Effector memory CD8-positive, alpha-beta T cell (primary cell): ENCODE data around the gene EGFLAM.
"Not testable (repeated sequence)": the region's sequence is repeated elsewhere in the genome, so short reads cannot be mapped to it uniquely, and the experiment has no call there.

Experiments used
- ATAC-seq: fragments of 150-1000 bp; cut with Tn5 transposase; replicated peaks from 2 replicates; pipeline ENCODE4 v1.10.0; 2021; ENCODE audit warnings: mild to moderate bottlenecking, moderate library complexity
- DNase-seq, 3 experiments: peaks; one replicate each; pipeline ENCODE4 v3.0.0; 2021
- H3K27ac Mint-ChIP-seq, 2 donors: one replicate each; pipeline ENCODE4 v1.8.0; 2022; ENCODE audit warnings: mild to moderate bottlenecking in 2 of 2, mixed read lengths in 2 of 2, moderate library complexity in 2 of 2
- H3K27me3 Mint-ChIP-seq, 2 donors: one replicate each; pipeline ENCODE4 v1.8.0; 2022; ENCODE audit warnings: mixed read lengths in 2 of 2
- H3K36me3 Mint-ChIP-seq: one replicate; pipeline ENCODE4 v1.8.0; 2022; ENCODE audit warnings: mild to moderate bottlenecking, moderate library complexity, mixed read lengths; ENCODE audit not compliant: insufficient read depth
- H3K4me1 Mint-ChIP-seq, 2 donors: one replicate each; pipeline ENCODE4 v1.8.0; 2022; ENCODE audit warnings: low read depth in 2 of 2, mixed read lengths in 2 of 2
- H3K4me3 Mint-ChIP-seq, 2 donors: one replicate each; pipeline ENCODE4 v1.8.0; 2022; ENCODE audit warnings: mild to moderate bottlenecking in 2 of 2, mixed read lengths in 2 of 2, moderate library complexity in 2 of 2
- H3K9me3 Mint-ChIP-seq, 2 donors: one replicate each; pipeline ENCODE4 v1.8.0; 2022; ENCODE audit warnings: mixed read lengths in 2 of 2

The EGFLAM gene

DNA sequence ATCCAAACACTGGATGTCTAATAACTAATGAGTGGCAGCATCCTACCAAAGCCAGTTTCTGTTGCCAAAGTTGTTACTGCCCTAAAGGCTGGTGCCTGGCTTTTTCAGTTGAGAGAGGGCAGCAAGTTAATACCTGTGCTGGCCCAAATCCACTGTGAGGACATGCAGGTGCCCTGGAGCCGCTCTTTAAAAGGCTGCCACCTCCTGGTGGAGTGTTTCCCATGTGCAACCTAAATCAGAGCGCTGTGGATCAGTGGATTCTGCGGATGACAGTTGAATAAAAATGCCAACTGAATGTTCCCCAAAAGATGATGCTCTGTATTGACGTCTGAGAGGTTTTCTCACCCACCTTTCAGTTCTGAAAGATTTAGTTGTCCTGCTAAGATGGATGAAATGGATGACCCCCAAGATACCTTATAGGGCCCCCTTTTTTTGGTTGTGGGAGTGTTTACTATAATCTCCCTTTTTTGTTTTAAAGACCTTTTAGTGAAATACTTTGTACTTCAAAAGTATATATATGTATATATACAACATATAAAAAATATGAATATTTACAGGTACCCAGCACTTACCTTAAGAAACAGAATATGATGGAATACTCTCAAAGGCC lies 146.4 kb downstream of the EGFLAM start:
- Mint-ChIP-seq H3K36me3 (no peaks in the 10 kb centered on the region), H3K27ac (no peak overlapping the region), H3K9me3 (no peaks in the 10 kb centered on the region), H3K4me1 (no peaks in the 10 kb centered on the region), H3K4me3 (no peak overlapping the region), H3K27me3 (peaks cover 52 to 78% of the 10 kb centered on the region in 2 donors)
- DNase-seq (no peak), ATAC-seq (no peak)

DNA sequence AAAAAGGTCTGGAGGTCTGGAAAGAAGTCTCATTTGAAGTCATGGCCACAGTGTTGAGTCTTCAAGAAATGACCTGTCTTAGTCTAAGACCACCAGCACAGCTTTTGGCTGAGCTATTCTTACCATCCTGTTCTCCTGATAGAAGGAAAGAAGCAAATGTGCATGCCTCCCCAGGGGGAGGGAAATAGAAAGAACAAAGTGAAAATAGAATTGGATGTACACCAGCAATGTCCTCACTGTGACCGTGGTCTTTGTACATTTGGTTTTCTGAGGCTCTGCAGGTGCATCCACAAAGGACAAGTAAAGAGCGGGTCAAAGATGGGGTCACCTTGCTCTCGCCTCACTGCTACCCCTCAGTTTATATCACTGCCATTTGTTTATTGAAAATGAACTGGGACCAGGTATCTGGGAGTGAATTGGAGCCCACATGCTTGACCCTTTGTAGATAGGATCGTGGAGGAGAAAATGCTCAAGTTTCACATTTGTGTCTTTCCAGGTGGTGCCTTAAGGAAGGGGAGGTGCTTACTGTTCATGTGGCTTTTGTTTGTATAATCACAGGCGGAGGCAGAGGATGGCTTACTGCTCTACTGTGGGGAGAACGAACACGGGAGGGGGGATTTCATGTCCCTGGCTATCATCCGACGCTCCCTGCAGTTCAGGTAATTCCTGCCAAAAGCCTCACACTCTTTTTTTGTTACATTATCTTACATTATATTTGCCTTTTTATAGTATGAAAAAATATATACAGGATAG lies 150.3 kb downstream of the EGFLAM start:
- peaks cover 31 to 73% of the 10 kb centered on the region in 2 donors for H3K27me3 Mint-ChIP-seq
- no peaks in the 10 kb centered on the region for H3K4me1 Mint-ChIP-seq
- DNase-seq: no peak
- no peak for ATAC-seq
- no peak overlapping the region for H3K27ac Mint-ChIP-seq
- no peaks in the 10 kb centered on the region for H3K36me3 Mint-ChIP-seq
- no peak overlapping the region for H3K4me3 Mint-ChIP-seq
- no peaks in the 10 kb centered on the region for H3K9me3 Mint-ChIP-seq

DNA sequence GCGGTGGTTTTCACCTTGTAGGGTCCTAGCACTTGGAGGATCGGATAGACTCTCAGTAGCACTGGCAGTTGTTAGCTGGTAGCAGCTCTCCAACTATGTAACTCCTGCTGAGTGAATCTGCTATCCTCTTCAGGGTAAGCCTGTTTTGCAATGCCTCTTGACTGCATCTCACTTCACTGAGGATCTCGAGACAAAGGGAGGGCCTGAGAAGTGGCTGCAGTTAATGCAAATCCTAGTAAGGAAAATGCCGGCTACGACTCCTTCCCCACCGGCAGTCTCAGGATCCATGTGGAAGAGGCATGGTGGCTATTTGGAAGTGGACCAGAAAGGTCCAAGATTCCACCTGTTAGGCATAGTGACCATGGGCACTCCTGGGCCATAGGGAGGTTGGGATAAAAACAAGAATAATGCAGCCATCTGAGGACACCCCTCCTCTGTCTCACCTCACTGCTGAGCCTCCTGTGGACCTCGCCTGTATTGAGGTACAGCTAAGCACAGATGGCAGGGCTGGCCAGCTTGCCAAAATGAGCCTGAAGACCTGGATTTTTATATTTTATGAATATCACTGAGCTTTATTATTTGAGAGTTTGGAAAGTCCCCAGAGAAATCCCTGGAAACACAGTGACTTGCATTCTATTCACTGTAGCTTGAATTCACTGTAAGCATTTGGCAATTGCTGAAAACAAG lies 152.1 kb downstream of the EGFLAM start:
- DNase-seq: no peak
- no peak overlapping the region for H3K27ac Mint-ChIP-seq
- H3K27me3 Mint-ChIP-seq: peaks cover 42 to 81% of the 10 kb centered on the region in 2 donors
- H3K9me3 Mint-ChIP-seq: no peaks in the 10 kb centered on the region
- no peak overlapping the region for H3K4me3 Mint-ChIP-seq
- ATAC-seq: no peak
- no peaks in the 10 kb centered on the region for H3K4me1 Mint-ChIP-seq
- no peaks in the 10 kb centered on the region for H3K36me3 Mint-ChIP-seq

DNA sequence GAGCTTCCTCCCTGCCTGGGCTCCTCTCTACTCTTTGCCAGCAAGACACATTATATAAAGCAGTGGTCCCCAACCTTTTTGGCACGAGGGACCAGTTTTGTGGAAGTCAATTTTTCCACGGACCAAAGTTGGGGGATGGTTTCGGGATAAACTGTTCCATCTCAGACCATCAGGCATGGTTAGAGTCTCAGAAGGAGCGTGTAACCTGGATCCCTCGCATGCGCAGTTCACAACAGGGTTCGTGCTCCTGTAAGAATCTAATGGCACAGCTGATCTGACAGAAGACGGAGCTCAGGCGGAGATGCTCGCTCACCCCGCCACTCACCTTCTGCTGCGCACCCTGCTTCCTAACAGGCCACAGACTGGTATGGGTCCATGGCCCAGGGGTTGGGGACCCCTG lies 155.3 kb downstream of the EGFLAM start:
- Mint-ChIP-seq H3K9me3 (no peaks in the 10 kb centered on the region), H3K27ac (no peak overlapping the region), H3K4me1 (no peaks in the 10 kb centered on the region), H3K36me3 (no peaks in the 10 kb centered on the region), H3K4me3 (no peak overlapping the region), H3K27me3 (peaks cover 45 to 74% of the 10 kb centered on the region in 2 donors)
- no peak for DNase-seq
- ATAC-seq: no peak

DNA sequence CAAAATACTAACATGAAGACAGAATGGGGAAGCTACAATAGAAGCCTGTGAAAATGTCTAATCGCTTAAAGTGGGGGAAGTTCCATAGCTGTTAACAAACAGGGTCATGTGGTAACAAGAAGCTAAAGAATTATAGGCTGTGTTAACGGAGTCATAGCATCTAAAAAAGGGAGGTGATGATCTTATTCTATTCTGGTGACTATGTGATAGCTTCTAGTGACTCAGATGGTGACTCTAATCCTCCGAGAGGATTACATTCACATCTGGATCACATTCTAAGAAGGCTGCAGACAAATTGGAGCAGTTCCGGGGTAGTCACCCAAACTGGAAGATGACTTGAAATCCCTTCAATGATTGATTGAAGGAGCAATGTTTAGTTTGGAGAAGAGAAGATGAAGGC lies 156.0 kb downstream of the EGFLAM start:
- ATAC-seq (no peak), DNase-seq (no peak)
- Mint-ChIP-seq H3K36me3 (no peaks in the 10 kb centered on the region), H3K9me3 (no peaks in the 10 kb centered on the region), H3K4me1 (no peaks in the 10 kb centered on the region), H3K27ac (no peak overlapping the region), H3K4me3 (no peak overlapping the region), H3K27me3 (peaks cover 44 to 76% of the 10 kb centered on the region in 2 donors)

DNA sequence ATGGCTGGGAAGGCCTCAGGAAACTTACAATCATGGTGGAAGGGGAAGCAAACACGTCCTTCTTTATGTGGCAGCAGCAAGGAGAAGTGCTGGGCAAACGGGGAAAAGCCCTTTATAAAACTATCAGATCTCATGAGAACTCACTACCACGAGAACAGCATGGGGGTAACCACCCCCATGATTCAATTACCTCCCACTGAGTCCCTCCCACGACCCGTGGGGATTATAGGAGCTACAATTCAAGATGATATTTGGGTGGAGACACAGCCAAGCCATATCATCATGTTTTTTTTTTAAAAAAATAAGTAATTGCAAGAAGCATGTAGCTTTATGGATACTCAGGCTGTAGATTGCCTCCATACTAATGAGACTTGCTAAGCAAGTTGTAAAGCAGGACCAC lies 157.4 kb downstream of the EGFLAM start:
- ATAC-seq, H3K36me3 Mint-ChIP-seq, H3K27ac Mint-ChIP-seq, H3K4me1 Mint-ChIP-seq, DNase-seq, H3K4me3 Mint-ChIP-seq, H3K9me3 Mint-ChIP-seq: not testable (repeated sequence)
- peaks cover 50 to 69% of the 10 kb centered on the region in 2 donors for H3K27me3 Mint-ChIP-seq

DNA sequence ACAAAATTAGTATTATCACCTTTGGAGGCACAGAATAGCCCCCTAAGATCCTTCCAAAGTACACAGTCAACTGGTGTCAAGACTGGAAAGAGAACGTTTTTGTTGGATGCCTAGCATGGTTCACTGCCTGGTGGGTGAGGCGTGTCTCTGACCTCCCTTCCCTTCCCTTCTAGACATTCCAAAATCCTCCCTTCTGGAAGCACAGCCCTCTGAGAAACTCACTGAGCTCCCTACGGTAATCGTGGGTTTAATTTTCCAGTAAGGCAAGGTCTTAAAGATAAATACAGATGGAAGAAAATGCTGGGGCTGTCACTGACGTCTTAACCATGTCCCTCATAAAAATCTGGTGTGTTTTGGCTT lies 159.3 kb downstream of the EGFLAM start:
- DNase-seq: no peak
- Mint-ChIP-seq H3K27me3 (peaks cover 54 to 79% of the 10 kb centered on the region in 2 donors), H3K27ac (no peak overlapping the region), H3K36me3 (no peaks in the 10 kb centered on the region), H3K4me1 (no peaks in the 10 kb centered on the region), H3K4me3 (no peak overlapping the region), H3K9me3 (no peaks in the 10 kb centered on the region)
- no peak for ATAC-seq

DNA sequence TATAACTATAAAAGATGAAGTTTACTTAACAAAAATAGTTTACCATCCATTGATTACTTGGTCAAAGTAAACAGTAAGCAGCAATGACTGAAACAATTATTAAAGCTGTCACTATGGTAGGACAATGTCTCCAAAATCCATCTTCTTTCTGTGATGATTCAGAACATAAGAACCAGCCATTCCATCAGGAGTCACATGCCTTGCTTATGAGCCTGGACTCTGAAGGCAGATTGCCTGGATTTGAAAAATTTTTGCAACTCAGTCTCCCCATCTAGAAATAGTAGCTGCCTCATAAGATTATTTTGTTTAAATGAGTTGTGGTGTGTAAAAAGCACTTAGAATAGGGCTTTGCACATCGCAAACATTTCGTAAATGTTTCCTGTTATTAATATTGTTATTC lies 161.9 kb downstream of the EGFLAM start:
- Mint-ChIP-seq H3K4me3 (no peak overlapping the region), H3K27ac (no peak overlapping the region), H3K4me1 (no peaks in the 10 kb centered on the region), H3K36me3 (no peaks in the 10 kb centered on the region), H3K9me3 (no peaks in the 10 kb centered on the region), H3K27me3 (peaks cover 44 to 73% of the 10 kb centered on the region in 2 donors)
- no peak for ATAC-seq
- no peak for DNase-seq

DNA sequence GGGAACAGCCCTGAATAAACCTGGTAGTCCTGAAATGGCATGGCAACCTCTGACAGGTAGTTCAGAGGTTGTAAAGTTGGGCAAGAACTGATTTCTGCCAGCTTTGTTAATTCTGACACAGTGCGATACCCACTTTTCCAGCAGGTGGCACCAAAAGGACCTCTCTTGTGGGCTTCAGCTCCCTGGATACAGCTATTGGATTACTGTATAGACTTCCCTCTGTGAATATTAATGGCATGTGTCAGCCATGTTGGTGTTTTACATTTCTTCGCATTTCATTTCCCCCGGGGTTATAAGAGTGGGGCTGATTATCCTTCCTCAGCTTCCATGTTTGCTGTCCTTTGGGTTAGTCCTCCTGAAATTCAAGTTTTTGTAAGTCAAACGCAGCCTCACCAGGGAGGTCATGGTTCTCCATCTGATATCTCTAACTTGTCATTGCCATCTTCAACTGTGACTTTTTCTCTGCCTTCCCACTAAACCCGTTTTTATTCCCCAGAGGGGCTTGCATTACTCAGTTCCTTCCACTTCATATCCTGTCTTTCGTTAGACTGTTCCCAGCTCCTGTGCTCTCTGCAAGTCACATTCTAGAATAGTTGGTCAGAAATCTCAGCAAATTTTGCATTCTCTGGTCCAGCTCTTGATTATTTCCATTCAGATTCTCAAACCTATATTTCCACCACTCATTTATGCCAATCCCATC lies 162.5 kb downstream of the EGFLAM start:
- H3K36me3 Mint-ChIP-seq: no peaks in the 10 kb centered on the region
- H3K4me3 Mint-ChIP-seq: no peak overlapping the region
- no peak for ATAC-seq
- H3K4me1 Mint-ChIP-seq: no peaks in the 10 kb centered on the region
- DNase-seq: peak in 2 of 3 experiments; percentile 3 to 4
- peaks cover 41 to 74% of the 10 kb centered on the region in 2 donors for H3K27me3 Mint-ChIP-seq
- H3K9me3 Mint-ChIP-seq: no peaks in the 10 kb centered on the region
- no peak overlapping the region for H3K27ac Mint-ChIP-seq

DNA sequence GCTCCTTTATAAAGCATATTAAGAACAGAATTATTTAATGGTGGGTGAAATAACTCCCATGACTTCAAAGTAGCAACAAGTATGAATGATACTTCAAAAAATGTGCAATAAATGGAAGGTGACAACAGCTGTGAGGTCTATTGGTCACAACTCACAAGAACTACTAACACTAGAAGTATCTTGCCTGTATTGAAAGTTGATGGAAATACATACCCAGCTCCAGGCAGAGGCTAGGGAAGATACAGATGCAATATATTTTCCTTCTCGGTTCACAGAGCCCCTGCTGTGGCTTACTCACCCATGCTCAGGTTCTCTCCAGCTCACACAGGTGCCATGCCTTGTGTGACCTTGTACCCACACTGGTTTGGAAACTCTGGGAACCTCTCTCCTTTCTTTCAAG lies 164.3 kb downstream of the EGFLAM start:
- H3K4me1 Mint-ChIP-seq: peaks cover 0 to 5% of the 10 kb centered on the region in 2 donors
- DNase-seq: no peak
- no peaks in the 10 kb centered on the region for H3K9me3 Mint-ChIP-seq
- no peak overlapping the region for H3K4me3 Mint-ChIP-seq
- no peak overlapping the region for H3K27ac Mint-ChIP-seq
- no peak for ATAC-seq
- peaks cover 34 to 80% of the 10 kb centered on the region in 2 donors for H3K27me3 Mint-ChIP-seq
- H3K36me3 Mint-ChIP-seq: no peaks in the 10 kb centered on the region

DNA sequence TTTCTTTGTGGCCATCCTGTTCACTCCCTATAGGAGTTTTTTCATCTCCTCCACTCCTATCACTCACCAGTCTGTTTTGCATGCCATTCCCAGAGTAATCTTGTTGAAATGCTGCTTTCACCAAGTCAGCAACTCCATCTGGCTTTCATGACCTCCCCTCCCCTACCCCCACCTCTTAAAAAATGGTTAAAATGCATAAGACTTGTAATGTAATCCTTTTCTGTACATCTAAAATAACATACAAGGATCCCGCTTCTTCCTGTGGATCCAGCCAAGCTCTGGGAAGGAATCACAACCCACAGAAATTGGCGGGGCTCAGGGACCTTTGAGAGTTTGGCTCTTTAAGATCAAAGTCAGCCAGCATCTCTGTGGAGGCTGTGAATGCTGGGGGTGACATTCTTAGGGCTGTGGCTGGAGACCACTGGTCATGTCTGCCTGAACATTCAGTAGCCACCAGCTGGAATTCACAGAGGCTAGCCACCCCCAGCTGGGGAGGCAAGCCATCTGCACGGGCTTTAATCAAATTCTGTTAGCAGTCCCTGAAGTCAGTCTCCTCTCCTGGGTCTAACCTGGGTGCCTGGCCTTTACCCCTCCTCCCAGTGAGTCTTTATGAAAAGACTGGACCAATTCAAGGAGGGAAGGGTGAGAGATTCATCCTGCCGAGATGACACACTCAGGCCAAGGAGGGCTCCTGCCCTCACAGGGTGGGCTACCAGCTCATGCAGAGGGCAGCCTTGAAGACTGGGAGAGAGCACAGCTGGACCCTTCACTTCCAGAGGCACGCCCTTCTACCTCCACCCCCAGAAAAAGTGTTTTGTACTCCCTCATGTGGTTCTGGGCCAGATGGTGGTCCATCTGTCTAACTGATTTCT lies 165.2 kb downstream of the EGFLAM start:
- no peak overlapping the region for H3K27ac Mint-ChIP-seq
- no peaks in the 10 kb centered on the region for H3K9me3 Mint-ChIP-seq
- ATAC-seq (no peak), DNase-seq (no peak)
- H3K36me3 Mint-ChIP-seq: no peaks in the 10 kb centered on the region
- peaks cover 0 to 6% of the 10 kb centered on the region in 2 donors for H3K4me1 Mint-ChIP-seq
- peaks cover 25 to 71% of the 10 kb centered on the region in 2 donors for H3K27me3 Mint-ChIP-seq
- H3K4me3 Mint-ChIP-seq: no peak overlapping the region

DNA sequence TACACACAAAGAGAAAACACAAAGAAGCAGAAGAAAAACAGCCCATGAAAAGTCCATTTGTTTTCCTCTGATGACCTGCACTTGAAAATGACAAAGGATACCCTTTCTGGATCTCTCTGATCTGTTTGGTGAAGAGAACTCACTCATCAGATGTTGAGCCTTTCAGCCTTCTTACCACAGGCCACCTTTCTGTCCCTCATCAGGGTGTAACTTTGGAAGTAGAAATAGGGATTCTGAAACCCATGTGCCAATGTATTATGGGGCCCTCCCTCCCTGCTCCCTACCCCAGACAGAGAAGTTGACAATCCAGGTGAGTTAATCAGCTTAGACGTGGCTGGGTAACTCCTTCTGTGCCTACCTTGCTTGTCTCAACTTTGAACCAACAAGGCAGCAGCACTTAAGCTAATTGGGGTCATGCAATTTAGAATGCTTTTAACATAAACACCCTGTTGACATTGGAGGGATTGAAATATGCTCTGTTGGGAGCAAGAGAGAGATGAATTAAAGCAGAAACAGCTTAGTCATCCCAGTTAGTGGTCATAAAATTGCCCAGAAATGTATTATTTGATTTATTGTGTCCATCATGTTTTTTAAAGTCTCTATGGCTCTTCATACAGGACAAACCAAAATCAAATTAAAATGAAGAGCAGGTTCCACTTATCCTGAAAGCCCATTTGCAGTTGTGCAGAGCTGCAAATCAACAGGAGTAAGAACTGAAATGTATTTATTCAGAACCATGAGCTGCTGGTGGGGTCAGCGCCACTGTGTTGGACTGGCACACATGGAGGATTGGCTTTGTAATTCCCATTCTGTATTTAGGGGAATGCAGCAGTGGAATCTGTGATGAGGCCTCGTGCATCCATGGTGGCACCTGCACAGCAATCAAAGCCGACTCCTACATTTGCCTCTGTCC lies 166.0 kb downstream of the EGFLAM start:
- Mint-ChIP-seq H3K9me3 (no peaks in the 10 kb centered on the region), H3K27me3 (peaks cover 23 to 70% of the 10 kb centered on the region in 2 donors), H3K4me1 (peaks cover 0 to 6% of the 10 kb centered on the region in 2 donors), H3K36me3 (no peaks in the 10 kb centered on the region), H3K27ac (no peak overlapping the region), H3K4me3 (no peak overlapping the region)
- ATAC-seq (no peak), DNase-seq (no peak)
